HG02623 (cell line): ENCODE data around the gene HTR5A.

Experiments used
- ATAC-seq: cut with Tn5 transposase; IDR thresholded peaks from one replicate; pipeline ENCODE4 v1.9.1; 2021; ENCODE audit warnings: moderate library complexity; ENCODE audit not compliant: unreplicated experiment

The HTR5A gene

GRCh38 chr7:155084969-155085368, 14.8 kb downstream of the HTR5A start:
- no peak for ATAC-seq

- no peak for ATAC-seq
Measured at GRCh38 chr7:155090684-155091083, 20.6 kb downstream of the HTR5A start.

- ATAC-seq, result no peak
Measured at GRCh38 chr7:155093596-155093995, 23.5 kb downstream of the HTR5A start.

GRCh38 chr7:155094636-155095135, 24.6 kb downstream of the HTR5A start:
- ATAC-seq, result no peak

GRCh38 chr7:155097338-155097737, 27.2 kb downstream of the HTR5A start:
- no peak for ATAC-seq

GRCh38 chr7:155103839-155104238, 33.7 kb downstream of the HTR5A start:
- no peak for ATAC-seq

GRCh38 chr7:155104913-155105312, 34.8 kb downstream of the HTR5A start:
- no peak for ATAC-seq

- no peak for ATAC-seq
Measured at GRCh38 chr7:155106356-155106755, 36.2 kb downstream of the HTR5A start.

GRCh38 chr7:155107126-155107525, 37.0 kb downstream of the HTR5A start:
- no peak for ATAC-seq

GRCh38 chr7:155108144-155108901, 38.2 kb downstream of the HTR5A start:
- no peak for ATAC-seq

GRCh38 chr7:155109121-155109520, 39.0 kb downstream of the HTR5A start:
- no peak for ATAC-seq

- ATAC-seq, result no peak
Measured at GRCh38 chr7:155115288-155115687, 45.2 kb downstream of the HTR5A start.

GRCh38 chr7:155119801-155120382, 49.8 kb downstream of the HTR5A start:
- no peak for ATAC-seq

- ATAC-seq, result no peak
Measured at GRCh38 chr7:155120460-155120859, 50.3 kb downstream of the HTR5A start.

- ATAC-seq, result no peak
Measured at GRCh38 chr7:155122831-155123230, 52.7 kb downstream of the HTR5A start.

- ATAC-seq, result no peak
Measured at GRCh38 chr7:155123413-155123812, 53.3 kb downstream of the HTR5A start.

GRCh38 chr7:155124706-155125105, 54.6 kb downstream of the HTR5A start:
- no peak for ATAC-seq

GRCh38 chr7:155129186-155129585, 59.1 kb downstream of the HTR5A start:
- ATAC-seq, result no peak

- ATAC-seq, result no peak
Measured at GRCh38 chr7:155129789-155130188, 59.7 kb downstream of the HTR5A start.

- no peak for ATAC-seq
Measured at GRCh38 chr7:155130493-155130892, 60.4 kb downstream of the HTR5A start.

GRCh38 chr7:155131090-155131489, 61.0 kb downstream of the HTR5A start:
- no peak for ATAC-seq

- ATAC-seq, result no peak
Measured at GRCh38 chr7:155132431-155132830, 62.3 kb downstream of the HTR5A start.
